ENCODE results near the gene CFAP300. TPM values are rescaled to one million over a fixed set of nuclear protein-coding genes. Genes with fewer than 3 reads are reported as not detected.

CFAP300 gene
- total RNA-seq, 1 donor from 2014 or later = 7.2 TPM

DNA sequence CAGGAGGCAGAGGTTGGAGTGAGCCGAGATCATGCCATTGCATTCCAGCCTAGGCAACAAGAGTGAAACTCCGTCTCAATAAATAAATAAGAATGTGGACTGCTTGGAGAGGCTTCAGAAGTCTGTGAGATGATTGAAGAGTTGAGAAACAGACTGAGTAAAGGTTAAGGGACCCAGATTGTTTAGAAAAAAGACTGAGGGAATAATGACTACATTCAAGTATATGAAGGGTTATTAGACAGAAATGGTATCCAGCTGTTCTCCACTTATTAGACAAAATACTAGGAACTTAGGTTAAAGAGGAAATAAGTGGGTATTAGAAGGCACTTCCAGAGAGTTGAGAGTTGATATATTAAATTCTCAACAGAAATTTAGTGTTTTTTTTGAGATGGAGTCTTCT, 52.5 kb downstream of the CFAP300 start:
- Histone ChIP-seq H3K4me3 (no peak overlapping the region), H3K4me1 (no peaks in the 10 kb centered on the region), H3K27me3 (ENCODE audit: low read depth) (no peaks in the 10 kb centered on the region), H3K27ac (no peak overlapping the region), H3K9me3 (no peaks in the 10 kb centered on the region), H3K36me3 (no peaks in the 10 kb centered on the region)
- intact Hi-C loops (cut with DNase I) = no loop called here
- no peak for ATAC-seq
- no peak for TF ChIP-seq CTCF (IDR thresholded peaks at IDR 0.05)
- no peak for DNase-seq

- Histone ChIP-seq H3K27ac (peak overlapping the region; percentile 96), H3K4me3 (peak overlapping the region; percentile 82), H3K27me3 (ENCODE audit: low read depth) (no peaks in the 10 kb centered on the region), H3K9me3 (no peaks in the 10 kb centered on the region), H3K4me1 (peaks cover 22% of the 10 kb centered on the region), H3K36me3 (no peaks in the 10 kb centered on the region)
- intact Hi-C loops (cut with DNase I) = no loop called here
- no peak for ATAC-seq
- no peak for TF ChIP-seq CTCF (IDR thresholded peaks at IDR 0.05)
- no peak for DNase-seq
These were observed 61.6 kb downstream of the CFAP300 start for GRCh38 chr11:102108734-102109440.

- intact Hi-C loops (cut with DNase I) = no loop called here
- Histone ChIP-seq H3K36me3 (peaks cover 8% of the 10 kb centered on the region), H3K27ac (peak within 1 kb of the TSS; percentile 96), H3K27me3 (ENCODE audit: low read depth) (no peaks in the 10 kb centered on the region), H3K4me1 (peaks cover 32% of the 10 kb centered on the region), H3K9me3 (no peaks in the 10 kb centered on the region), H3K4me3 (peak within 1 kb of the TSS; percentile 82)
- TF ChIP-seq CTCF (IDR thresholded peaks at IDR 0.05) = no peak
- peak; percentile 88 to 94 for ATAC-seq
- peak; percentile 90 for DNase-seq
These were observed 62.9 kb downstream of the CFAP300 start, which contains the start of gene YAP1 for GRCh38 chr11:102109896-102110760. TSS of gene YAP1 (plus strand) at chr11:102110447. CDS start at chr11:102110849, 402 bp downstream.

- peak overlapping the region; percentile 82 for H3K4me3 ChIP-seq
- TF ChIP-seq CTCF (IDR thresholded peaks at IDR 0.05) = no peak
- H3K27me3 ChIP-seq (ENCODE audit: low read depth) = no peaks in the 10 kb centered on the region
- intact Hi-C loops (cut with DNase I) = no loop called here
- H3K4me1 ChIP-seq = peaks cover 33% of the 10 kb centered on the region
- no peaks in the 10 kb centered on the region for H3K9me3 ChIP-seq
- H3K27ac ChIP-seq = peak overlapping the region; percentile 96
- no peak for ATAC-seq
- no peak for DNase-seq
- peaks cover 13% of the 10 kb centered on the region for H3K36me3 ChIP-seq
These were observed 63.4 kb downstream of the CFAP300 start for GRCh38 chr11:102110761-102111010.

- ATAC-seq = peak; percentile 77 to 83
- Histone ChIP-seq H3K27ac (peak overlapping the region; percentile 96), H3K4me1 (peaks cover 38% of the 10 kb centered on the region), H3K9me3 (no peaks in the 10 kb centered on the region), H3K27me3 (ENCODE audit: low read depth) (no peaks in the 10 kb centered on the region), H3K36me3 (peaks cover 16% of the 10 kb centered on the region), H3K4me3 (peak overlapping the region; percentile 82)
- intact Hi-C loops (cut with DNase I) = no loop called here
- TF ChIP-seq CTCF (IDR thresholded peaks at IDR 0.05) = peak; percentile 6
- DNase-seq = peak; percentile 85
These were observed 64.0 kb downstream of the CFAP300 start for GRCh38 chr11:102111011-102111786.

Data from lower lobe of right lung (tissue), 2 donors.